Subcutaneous abdominal adipose tissue (tissue), 5 donors: Measurements from ENCODE around the gene GLUL.
"Not testable (repeated sequence)": the region's sequence is repeated elsewhere in the genome, so short reads cannot be mapped to it uniquely, and the experiment has no call there.

Experiments used
- H3K27ac ChIP-seq: one replicate; pipeline ENCODE4 v1.7.0; 2013; ENCODE audit warnings: low read depth, mild to moderate bottlenecking, inconsistent platforms, low read length, moderate library complexity
- H3K27me3 ChIP-seq, 5 donors: one replicate each; pipeline ENCODE4 v1.7.0; 2013; ENCODE audit warnings: low read length in 5 of 5, inconsistent platforms in 1 of 5; ENCODE audit not compliant: control insufficient read depth in 5 of 5, insufficient read depth in 4 of 5
- H3K36me3 ChIP-seq, 5 donors: one replicate each; pipeline ENCODE4 v1.7.0; 2013; ENCODE audit warnings: low read length in 5 of 5; ENCODE audit not compliant: control insufficient read depth in 5 of 5, insufficient read depth in 5 of 5
- H3K4me1 ChIP-seq, 5 donors: one replicate each; pipeline ENCODE4 v1.7.0; 2013; ENCODE audit warnings: low read length in 5 of 5, mild to moderate bottlenecking in 3 of 5, moderate library complexity in 1 of 5; ENCODE audit not compliant: control insufficient read depth in 5 of 5, insufficient read depth in 5 of 5
- H3K4me3 ChIP-seq, 5 donors: one replicate each; pipeline ENCODE4 v1.7.0; 2013; ENCODE audit warnings: low read length in 5 of 5, low read depth in 1 of 5
- H3K9ac ChIP-seq, 5 donors: one replicate each; pipeline ENCODE4 v1.7.0; 2013; ENCODE audit warnings: low read length in 5 of 5, mild to moderate bottlenecking in 4 of 5, moderate library complexity in 3 of 5
- H3K9me3 ChIP-seq, 5 donors: one replicate each; pipeline ENCODE4 v1.7.0; 2013; ENCODE audit warnings: low read length in 5 of 5; ENCODE audit not compliant: control insufficient read depth in 5 of 5
- donor health status: healthy.
- donor health status: healthy.
- donor health status: healthy.
- donor health status: healthy.
- donor health status: healthy.

The GLUL gene

DNA sequence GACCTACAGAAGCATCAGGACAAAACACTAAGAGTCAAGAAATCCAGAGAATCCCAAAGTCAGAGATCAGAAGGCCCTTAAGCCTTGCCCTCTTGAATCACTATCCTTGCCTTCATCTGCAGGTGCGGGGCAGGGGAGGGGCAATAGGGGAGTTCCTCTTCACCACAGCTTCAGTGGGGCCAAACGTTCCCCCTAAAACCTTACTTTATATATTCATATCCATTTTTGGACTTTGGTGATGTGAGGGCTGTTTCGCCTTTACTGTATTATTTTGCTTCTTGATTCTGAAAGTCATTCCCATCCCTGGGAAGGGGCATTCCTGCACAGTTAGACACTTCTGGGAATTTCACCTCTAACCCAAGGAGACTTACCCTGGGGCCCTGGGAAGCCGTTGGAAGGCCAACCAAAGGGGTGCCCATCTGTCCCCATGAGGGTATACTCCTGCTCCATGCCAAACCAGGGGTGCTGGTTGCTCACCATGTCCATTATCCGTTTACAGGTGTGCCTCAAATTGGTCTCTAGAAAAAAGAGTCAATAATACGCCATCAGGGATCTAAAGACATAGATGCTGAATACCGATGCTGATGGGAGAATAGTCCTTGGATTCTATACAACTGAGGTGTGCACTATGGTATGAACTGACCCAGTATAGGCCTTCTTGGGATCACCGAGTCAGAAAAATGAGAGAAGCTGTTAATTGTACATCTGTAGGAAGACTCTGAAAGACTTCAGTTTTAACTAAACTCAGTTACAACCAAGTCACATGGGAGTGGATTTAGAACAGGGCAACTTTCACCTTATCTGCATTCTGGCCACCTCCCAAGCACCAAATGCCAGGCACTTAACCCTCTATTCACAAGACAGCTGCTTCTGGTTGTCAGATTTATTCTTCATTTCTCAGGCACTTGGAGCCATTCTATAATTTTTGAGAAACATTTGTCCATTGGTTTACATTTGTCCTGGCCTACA, 5.4 kb downstream of the GLUL start:
- Histone ChIP-seq H3K4me1 (peaks cover 2 to 51% (median 37%) of the 10 kb centered on the region in 5 donors), H3K36me3 (peaks cover 45 to 73% (median 68%) of the 10 kb centered on the region in 5 donors), H3K9ac (peak overlapping the region in 1 of 5 donors; percentile 0), H3K27ac (peak overlapping the region; percentile 7), H3K27me3 (no peaks in the 10 kb centered on the region), H3K9me3 (no peaks in the 10 kb centered on the region), H3K4me3 (peak overlapping the region in 1 of 5 donors; percentile 5)

DNA sequence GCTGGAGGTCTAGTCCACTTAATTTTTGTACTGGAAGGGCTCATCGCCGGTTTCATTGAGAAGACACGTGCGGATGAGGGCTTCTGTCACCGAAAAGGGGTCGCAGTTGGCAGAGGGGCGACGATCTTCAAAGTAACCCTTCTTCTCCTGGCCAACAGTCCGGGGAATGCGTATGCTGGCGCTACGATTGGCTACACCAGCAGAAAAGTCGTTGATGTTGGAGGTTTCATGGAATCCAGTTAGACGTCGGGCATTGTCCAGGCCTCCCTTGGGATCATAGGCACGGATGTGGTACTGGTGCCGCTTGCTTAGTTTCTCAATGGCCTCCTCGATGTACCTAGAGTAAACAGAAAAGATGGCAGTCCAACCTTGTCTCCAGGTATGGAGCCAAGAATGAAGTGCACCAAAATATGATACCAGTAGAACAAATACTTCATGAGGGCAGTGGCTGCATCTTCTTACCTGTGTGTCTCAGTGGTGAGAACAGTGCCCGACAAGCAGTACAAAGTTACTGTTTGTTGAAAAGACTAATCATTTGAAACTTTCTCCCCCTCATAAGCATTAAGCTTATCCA, 7.1 kb downstream of the GLUL start:
- Histone ChIP-seq H3K27ac (peak overlapping the region; percentile 43), H3K4me3 (no peak overlapping the region), H3K4me1 (peaks cover 2 to 38% (median 31%) of the 10 kb centered on the region in 5 donors), H3K9ac (no peak overlapping the region), H3K27me3 (no peaks in the 10 kb centered on the region), H3K9me3 (no peaks in the 10 kb centered on the region), H3K36me3 (peaks cover 45 to 73% (median 68%) of the 10 kb centered on the region in 5 donors)

DNA sequence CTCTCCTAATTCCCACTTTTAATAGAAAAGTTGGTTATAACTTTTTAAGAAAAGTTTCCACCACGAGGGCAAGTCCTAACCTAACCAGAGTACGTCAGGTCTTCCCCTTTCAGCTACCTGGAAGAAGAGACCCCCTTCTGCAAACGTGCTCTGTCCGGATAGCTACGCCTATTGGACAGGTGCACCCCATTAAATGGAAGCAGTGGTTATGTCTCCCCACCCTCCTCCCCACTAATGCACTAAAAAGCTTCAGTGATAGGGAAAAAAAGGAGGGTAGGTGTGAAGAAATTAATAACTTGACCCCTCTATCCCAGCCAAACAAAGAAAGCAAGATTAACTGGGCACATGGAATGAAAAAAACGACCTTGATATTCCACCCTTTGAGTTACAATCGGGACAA, 7.7 kb downstream of the GLUL start:
- Histone ChIP-seq H3K4me3 (no peak overlapping the region), H3K27me3 (no peaks in the 10 kb centered on the region), H3K9me3 (no peaks in the 10 kb centered on the region), H3K9ac (no peak overlapping the region), H3K27ac (peak overlapping the region; percentile 43), H3K36me3 (peaks cover 45 to 73% (median 68%) of the 10 kb centered on the region in 5 donors), H3K4me1 (peaks cover 1 to 32% (median 27%) of the 10 kb centered on the region in 5 donors)

DNA sequence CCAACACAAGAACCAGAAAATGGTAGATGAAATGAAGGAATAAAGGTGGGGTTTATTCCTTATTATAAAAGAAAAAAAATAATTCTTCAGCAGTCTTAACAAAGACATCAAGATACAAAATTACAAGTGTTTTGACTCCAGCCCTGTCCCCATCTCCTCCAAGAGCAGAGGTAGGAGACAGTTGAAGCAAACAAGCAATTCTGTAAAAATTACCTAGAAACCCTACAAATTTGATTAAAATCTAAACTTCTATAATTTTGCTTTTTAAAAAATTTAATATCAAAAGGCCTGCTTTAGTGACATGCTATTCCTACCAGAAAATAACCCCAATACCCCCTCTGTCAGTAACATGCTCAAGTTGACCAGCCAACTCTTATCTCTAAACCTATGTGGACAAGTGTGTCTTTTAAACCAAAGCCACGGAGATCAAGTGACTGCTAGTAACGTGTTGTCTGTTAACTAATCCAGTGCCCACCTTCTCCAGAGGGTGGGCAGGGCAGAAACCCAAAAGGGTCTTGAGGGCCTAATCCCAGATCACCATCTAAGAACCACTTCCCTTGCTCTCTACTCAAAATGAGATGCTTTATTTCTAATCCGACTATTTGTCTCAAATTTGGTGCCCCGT, 8.4 kb downstream of the GLUL start:
- H3K4me3 ChIP-seq = no peak overlapping the region
- H3K4me1 ChIP-seq = peaks cover 0 to 25% (median 20%) of the 10 kb centered on the region in 5 donors
- H3K9me3 ChIP-seq = no peaks in the 10 kb centered on the region
- H3K9ac ChIP-seq = no peak overlapping the region
- peaks cover 45 to 65% (median 64%) of the 10 kb centered on the region in 5 donors for H3K36me3 ChIP-seq
- no peaks in the 10 kb centered on the region for H3K27me3 ChIP-seq
- peak overlapping the region; percentile 44 for H3K27ac ChIP-seq

DNA sequence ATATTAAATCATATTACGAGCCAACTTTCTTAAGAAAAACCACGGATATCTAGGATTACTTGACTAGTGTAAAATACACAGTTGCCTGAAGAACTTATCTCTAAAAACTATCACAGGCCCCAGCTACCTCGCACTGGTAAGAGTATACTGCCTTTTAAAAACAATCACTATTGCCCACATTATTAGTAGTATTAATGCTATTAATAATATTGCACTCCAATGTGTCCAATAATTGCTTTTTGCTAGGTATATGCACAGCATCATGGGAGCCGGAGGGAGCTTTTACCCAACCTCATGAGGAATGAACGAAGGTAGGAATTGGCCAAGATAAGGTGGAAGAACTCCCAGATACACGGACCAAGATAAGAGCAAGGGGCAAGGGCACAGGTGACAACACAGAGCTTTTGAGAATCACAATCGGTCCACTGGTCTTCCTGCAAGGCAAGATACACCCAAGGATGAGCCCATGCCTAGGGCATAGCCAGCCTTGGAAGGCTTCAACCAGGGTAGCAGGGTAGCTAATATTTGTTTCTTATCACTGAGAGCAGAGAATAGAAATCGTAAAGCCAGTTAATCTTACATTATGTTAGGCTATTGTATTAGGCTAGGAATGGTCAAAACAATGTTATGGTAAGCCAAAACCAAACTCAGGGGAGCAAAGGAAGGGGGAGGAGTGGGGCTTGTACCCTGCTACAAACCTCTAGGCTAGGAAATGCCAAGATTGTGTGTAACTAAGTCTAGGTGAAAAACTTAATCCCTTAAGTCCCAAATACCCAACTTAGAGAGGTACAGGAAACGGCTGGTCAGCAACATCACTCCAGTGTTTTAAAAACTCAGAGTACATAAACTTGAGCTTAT, 9.4 kb downstream of the GLUL start:
- H3K4me3 ChIP-seq = no peak overlapping the region
- H3K4me1 ChIP-seq = peaks cover 0 to 15% (median 10%) of the 10 kb centered on the region in 5 donors
- H3K36me3 ChIP-seq = peaks cover 36 to 56% (median 54%) of the 10 kb centered on the region in 5 donors
- peak overlapping the region; percentile 57 for H3K27ac ChIP-seq
- no peaks in the 10 kb centered on the region for H3K27me3 ChIP-seq
- no peaks in the 10 kb centered on the region for H3K9me3 ChIP-seq
- no peak overlapping the region for H3K9ac ChIP-seq

DNA sequence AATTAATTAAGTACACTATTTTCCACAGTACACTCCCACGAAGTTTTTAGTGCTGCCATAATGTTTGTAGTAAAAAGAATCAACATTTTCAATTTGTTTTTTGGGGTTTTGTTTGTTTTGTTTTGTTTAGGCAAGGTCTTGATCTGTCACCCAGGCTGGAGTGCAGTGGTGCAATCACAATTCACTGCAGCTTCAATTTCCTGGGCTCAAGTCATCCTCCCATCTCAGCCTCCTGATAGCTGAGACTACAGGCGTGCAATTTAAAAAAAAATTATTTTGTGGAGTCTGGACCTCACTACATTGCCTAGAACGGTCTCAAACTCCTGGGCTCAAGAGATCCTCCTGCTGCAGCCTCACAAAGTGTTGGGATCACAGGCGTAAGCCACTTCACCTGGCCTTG, 11.4 kb downstream of the GLUL start:
- Histone ChIP-seq H3K27ac (peak overlapping the region; percentile 57), H3K27me3 (no peaks in the 10 kb centered on the region)

DNA sequence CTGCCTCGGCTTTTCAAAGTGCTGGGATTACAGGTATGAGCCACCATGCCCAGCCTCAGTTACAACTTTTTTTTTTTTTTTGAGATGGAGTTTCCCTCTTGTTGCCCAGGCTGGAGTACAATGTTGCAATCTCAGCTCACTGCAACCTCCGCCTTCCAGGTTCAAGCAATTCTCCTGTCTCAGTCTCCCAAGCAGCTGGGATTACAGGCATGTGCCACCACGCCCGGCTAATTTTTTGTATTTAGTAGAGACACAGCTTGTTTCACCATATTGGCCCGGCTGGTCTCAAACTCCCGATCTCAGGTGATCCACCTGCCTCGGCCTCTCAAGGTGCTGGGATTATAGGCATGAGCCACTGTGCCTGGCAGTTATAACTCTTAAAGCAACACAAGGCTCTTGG, 11.8 kb downstream of the GLUL start:
- H3K9me3 ChIP-seq, H3K27me3 ChIP-seq, H3K4me3 ChIP-seq, H3K4me1 ChIP-seq, H3K9ac ChIP-seq: not testable (repeated sequence)
- Histone ChIP-seq H3K36me3 (peaks cover 20 to 32% (median 31%) of the 10 kb centered on the region in 5 donors), H3K27ac (peak overlapping the region; percentile 57)

More for the DNA sequence above, 11.4 kb downstream of the GLUL start:
- Histone ChIP-seq H3K9me3 (no peaks in the 10 kb centered on the region), H3K9ac (peak overlapping the region in 1 of 5 donors; percentile 5), H3K4me1 (peaks cover 0 to 3% (median 0%) of the 10 kb centered on the region in 5 donors), H3K4me3 (no peak overlapping the region), H3K36me3 (peaks cover 23 to 36% (median 34%) of the 10 kb centered on the region in 5 donors)

DNA sequence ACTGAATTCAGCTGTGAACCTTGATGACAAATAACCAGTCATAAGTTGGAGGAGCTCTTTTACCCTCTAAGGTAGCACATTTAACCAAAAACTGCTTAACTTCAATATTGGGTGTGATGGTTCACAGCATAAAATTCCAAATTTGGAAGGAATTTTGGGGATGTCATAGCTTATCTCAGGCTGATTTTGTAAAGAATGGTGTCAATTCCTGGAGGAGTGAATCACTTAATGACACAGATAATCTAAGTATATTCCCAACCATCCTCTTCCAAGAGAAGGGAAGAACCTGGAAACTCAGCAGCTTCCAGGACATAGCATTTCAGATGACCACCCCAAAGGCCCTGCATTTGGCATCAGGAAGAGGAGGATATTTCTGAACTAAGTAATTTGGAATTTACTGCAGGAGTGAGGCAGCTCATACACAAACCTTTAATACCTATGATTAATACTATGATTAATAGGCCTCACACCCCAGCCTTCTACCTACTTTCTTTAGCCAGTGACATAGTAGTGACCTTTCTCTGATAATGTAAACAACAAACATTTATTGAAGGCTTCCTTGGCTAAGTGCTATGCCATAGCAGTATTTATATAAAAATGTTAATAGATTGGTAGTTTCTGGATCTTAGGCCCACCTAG, 14.5 kb downstream of the GLUL start:
- H3K4me3 ChIP-seq = no peak overlapping the region
- H3K9ac ChIP-seq = no peak overlapping the region
- no peaks in the 10 kb centered on the region for H3K27me3 ChIP-seq
- H3K4me1 ChIP-seq = no peaks in the 10 kb centered on the region
- H3K36me3 ChIP-seq = peaks cover 0 to 5% (median 4%) of the 10 kb centered on the region in 5 donors
- H3K9me3 ChIP-seq = no peaks in the 10 kb centered on the region
- no peak overlapping the region for H3K27ac ChIP-seq
